ENCODE measurements around the gene CXCL17. TPM values are rescaled to one million over a fixed set of nuclear protein-coding genes. Genes with fewer than 3 reads are reported as not detected.
A peak's percentile ranks its signal among the peaks of the same experiment; 100 is the strongest.

CXCL17 gene
- total and polyA plus RNA-seq, 12 donors, result 0.27 to 0.50 (median 0.31) TPM; not detected in 8

DNA sequence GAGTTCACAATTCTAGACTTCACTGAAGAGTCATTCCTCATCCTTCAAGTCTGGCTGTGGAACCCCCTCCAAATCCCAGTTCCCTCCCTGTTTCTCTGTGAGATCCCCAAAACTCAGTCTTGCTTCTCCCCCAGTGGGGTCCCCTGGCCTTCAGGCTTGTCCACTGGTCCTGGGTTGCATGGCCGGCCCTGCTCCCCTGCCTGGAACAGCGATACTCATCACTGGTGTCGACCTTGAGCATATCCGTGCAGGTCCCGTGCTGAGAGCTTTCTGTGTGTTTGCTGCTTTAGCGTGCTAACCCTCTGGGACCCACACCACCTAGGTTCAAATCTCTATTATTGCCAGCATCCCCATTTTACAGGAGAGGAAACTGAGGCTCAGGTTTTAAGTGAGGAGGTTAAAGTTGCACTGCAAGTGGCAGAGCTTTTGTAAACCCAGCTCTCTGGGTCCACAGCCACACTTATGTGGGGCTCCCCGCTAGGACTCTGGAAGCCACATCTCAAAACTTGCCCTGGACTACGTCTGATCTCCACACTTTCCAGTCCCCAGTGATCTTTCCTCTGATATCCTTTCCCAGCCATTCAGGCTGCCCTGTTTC, 31.1 kb downstream of the CXCL17 start:
- TF ChIP-seq POLR2A (IDR thresholded peaks at IDR 0.05), result no peak
- no peak for TF ChIP-seq CTCF (IDR thresholded peaks at IDR 0.05)
- peak in 2 of 7 donors; percentile 49 to 51 for DNase-seq

GRCh38 chr19:42410371-42410770, 32.4 kb downstream of the CXCL17 start:
- no peaks in the 10 kb centered on the region for H3K9me3 ChIP-seq (replicated peaks in 1 of 3)
- no peak overlapping the region for H3K4me3 ChIP-seq
- H3K36me3 ChIP-seq (replicated peaks in 1 of 2), result peaks cover 0 to 24% of the 10 kb centered on the region in 2 donors
- H3K27me3 ChIP-seq, result no peaks in the 10 kb centered on the region
- WGBS, 4 donors, result 95 to 97% (median 96%) methylated on average over 25 to 30 of the region's 30 CpGs
- no peak overlapping the region for H3K27ac ChIP-seq
- DNase-seq, result no peak
- intact Hi-C loops (cut with DNase I), result no loop called here
- peaks cover 8 to 11% of the 10 kb centered on the region in 2 donors for H3K4me1 ChIP-seq (replicated peaks in 1 of 2)
- no peak for TF ChIP-seq CTCF (IDR thresholded peaks at IDR 0.05)
- no peak for TF ChIP-seq POLR2A (IDR thresholded peaks at IDR 0.05)

More for the DNA sequence above, 31.1 kb downstream of the CXCL17 start:
- no peaks in the 10 kb centered on the region for H3K9me3 ChIP-seq (replicated peaks in 1 of 3)
- intact Hi-C loops (cut with DNase I), result no loop called here
- H3K4me3 ChIP-seq, result no peak overlapping the region
- 59 to 76% (median 64%) methylated on average over 4 to 8 of the region's 8 CpGs for WGBS, 4 donors
- H3K27ac ChIP-seq, result no peak overlapping the region
- no peaks in the 10 kb centered on the region for H3K27me3 ChIP-seq
- H3K36me3 ChIP-seq (replicated peaks in 1 of 2), result peaks cover 0 to 22% of the 10 kb centered on the region in 2 donors
- peaks cover 8 to 11% of the 10 kb centered on the region in 2 donors for H3K4me1 ChIP-seq (replicated peaks in 1 of 2)

- H3K9me3 ChIP-seq (replicated peaks in 1 of 3), result no peaks in the 10 kb centered on the region
- H3K4me1 ChIP-seq (replicated peaks in 1 of 2), result peaks cover 8 to 11% of the 10 kb centered on the region in 2 donors
- peak in 6 of 7 donors; percentile 51 to 71 (median 60) for DNase-seq
- 32 to 46% (median 41%) methylated on average over 3 to 6 of the region's 6 CpGs for WGBS, 4 donors
- no peak overlapping the region for H3K4me3 ChIP-seq
- no peaks in the 10 kb centered on the region for H3K27me3 ChIP-seq
- intact Hi-C loops (cut with DNase I), result no loop called here
- TF ChIP-seq CTCF (IDR thresholded peaks at IDR 0.05), result no peak
- TF ChIP-seq POLR2A (IDR thresholded peaks at IDR 0.05), result no peak
- H3K36me3 ChIP-seq (replicated peaks in 1 of 2), result peaks cover 0 to 23% of the 10 kb centered on the region in 2 donors
- H3K27ac ChIP-seq, result no peak overlapping the region
These were observed 33.3 kb downstream of the CXCL17 start for GRCh38 chr19:42409477-42409876.

DNA sequence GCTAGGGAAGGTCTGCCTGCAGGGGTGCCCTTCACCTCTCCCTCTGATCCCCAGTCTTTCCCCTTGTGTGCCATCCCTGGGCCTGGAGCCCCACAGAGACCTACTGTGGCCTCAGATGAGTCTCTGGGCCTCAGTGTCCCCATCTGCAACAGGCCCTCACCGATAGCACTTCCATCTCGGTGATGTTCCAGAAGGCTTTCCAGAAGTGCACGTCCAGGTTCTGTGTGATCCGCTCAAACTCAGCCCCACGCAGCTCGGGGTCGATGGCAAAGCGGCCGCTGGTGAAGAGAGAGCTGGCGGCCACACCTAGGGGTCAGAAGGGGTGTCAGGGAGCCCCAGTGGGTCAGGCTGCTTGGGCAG, 35.0 kb downstream of the CXCL17 start:
- Histone ChIP-seq H3K27me3 (no peaks in the 10 kb centered on the region), H3K27ac (no peak overlapping the region), H3K36me3 (replicated peaks in 1 of 2) (peaks cover 0 to 25% of the 10 kb centered on the region in 2 donors), H3K9me3 (replicated peaks in 1 of 3) (no peaks in the 10 kb centered on the region), H3K4me3 (no peak overlapping the region), H3K4me1 (replicated peaks in 1 of 2) (peaks cover 8 to 11% of the 10 kb centered on the region in 2 donors)
- TF ChIP-seq CTCF (IDR thresholded peaks at IDR 0.05), result no peak
- no peak for TF ChIP-seq POLR2A (IDR thresholded peaks at IDR 0.05)
- no peak for DNase-seq
- 93 to 99% (median 96%) methylated on average over 10 of the region's 10 CpGs for WGBS, 4 donors
- intact Hi-C loops (cut with DNase I), result no loop called here
